Neuronal stem cell (in vitro differentiated cells): ENCODE data around the gene PLRG1.

Experiments used
- DNase-seq: peaks from one replicate; pipeline ENCODE4 v3.0.0-alpha.2; 2013; ENCODE audit warnings: low spot score
- H2AFZ ChIP-seq: one replicate; pipeline ENCODE4 v1.6.1; 2013; ENCODE audit warnings: mild to moderate bottlenecking, low read length, inconsistent platforms
- H2AK5ac ChIP-seq: 2 replicates; pipeline ENCODE4 v1.6.1; 2013; ENCODE audit warnings: low read depth, mild to moderate bottlenecking, inconsistent platforms, low read length, moderate library complexity, mixed read lengths
- H2BK120ac ChIP-seq: 2 replicates; pipeline ENCODE4 v1.6.1; 2013; ENCODE audit warnings: low read depth, mild to moderate bottlenecking, inconsistent platforms, low read length, moderate library complexity, mixed read lengths
- H2BK12ac ChIP-seq: one replicate; pipeline ENCODE4 v1.6.1; 2013; ENCODE audit warnings: low read length, inconsistent platforms
- H2BK15ac ChIP-seq: 2 replicates; pipeline ENCODE4 v1.6.1; 2013; ENCODE audit warnings: mild to moderate bottlenecking, low read length, inconsistent platforms, mixed read lengths
- H2BK5ac ChIP-seq: one replicate; pipeline ENCODE4 v1.6.1; 2013; ENCODE audit warnings: inconsistent platforms, mild to moderate bottlenecking, low read length, moderate library complexity
- H3K14ac ChIP-seq: one replicate; pipeline ENCODE4 v1.6.1; 2013; ENCODE audit warnings: low read length, inconsistent platforms
- H3K18ac ChIP-seq: 2 replicates; pipeline ENCODE4 v1.6.1; 2013; ENCODE audit warnings: low read length, inconsistent platforms
- H3K23ac ChIP-seq: 2 replicates; pipeline ENCODE4 v1.6.1; 2013; ENCODE audit warnings: low read depth, mild to moderate bottlenecking, mixed read lengths, low read length, inconsistent platforms; ENCODE audit not compliant: poor library complexity
- H3K27ac ChIP-seq: replicated peaks from 3 replicates; pipeline ENCODE4 v1.5.1; 2013; ENCODE audit warnings: low read length, inconsistent platforms
- H3K27me3 ChIP-seq, 3 experiments: 2 replicates each; pipeline ENCODE4 v1.6.1; 2013; ENCODE audit warnings: low read length in 3 of 3, mild to moderate bottlenecking in 2 of 3, inconsistent platforms in 1 of 3, low read depth in 1 of 3, mixed read lengths in 1 of 3, moderate library complexity in 1 of 3; ENCODE audit not compliant: control insufficient read depth in 3 of 3, insufficient read depth in 3 of 3
- H3K36me3 ChIP-seq, 2 donors: replicated peaks in 1 of 2; 2 replicates each; pipeline ENCODE4 v1.6.1; 2013; ENCODE audit warnings: low read length in 2 of 2; ENCODE audit not compliant: control insufficient read depth in 2 of 2, insufficient read depth in 2 of 2
- H3K4ac ChIP-seq: 2 replicates; pipeline ENCODE4 v1.6.1; 2013; ENCODE audit warnings: inconsistent platforms, mild to moderate bottlenecking, low read length, moderate library complexity
- H3K4me1 ChIP-seq, 2 donors: 1 replicate in 1 of 2; 2 replicates in 1 of 2; pipeline ENCODE4 v1.6.1; 2013; ENCODE audit warnings: low read length in 2 of 2, low read depth in 1 of 2; ENCODE audit not compliant: control insufficient read depth in 2 of 2, insufficient read depth in 1 of 2
- H3K4me2 ChIP-seq: one replicate; pipeline ENCODE4 v1.6.1; 2013; ENCODE audit warnings: mild to moderate bottlenecking, low read length, inconsistent platforms; ENCODE audit not compliant: insufficient read depth, poor library complexity, severe bottlenecking
- H3K4me3 ChIP-seq, 2 donors: 2 replicates each; pipeline ENCODE4 v1.5.1; 2013; ENCODE audit warnings: low read length in 2 of 2, mild to moderate bottlenecking in 2 of 2, inconsistent platforms in 1 of 2, moderate library complexity in 1 of 2
- H3K79me1 ChIP-seq: one replicate; pipeline ENCODE4 v1.6.1; 2013; ENCODE audit warnings: low read depth, mild to moderate bottlenecking, inconsistent platforms, low read length, moderate library complexity
- H3K9ac ChIP-seq: one replicate; pipeline ENCODE4 v1.6.1; 2013; ENCODE audit warnings: mild to moderate bottlenecking, low read depth, low read length, inconsistent platforms; ENCODE audit not compliant: poor library complexity
- H3K9me3 ChIP-seq, 2 donors: replicated peaks in 1 of 2; 2 replicates each; pipeline versions ENCODE3 to v1.6.1; 2013; ENCODE audit warnings: low read length in 2 of 2, mild to moderate bottlenecking in 2 of 2, inconsistent platforms in 1 of 2, low read depth in 1 of 2, mixed read lengths in 1 of 2, moderate library complexity in 1 of 2; ENCODE audit not compliant: control insufficient read depth in 2 of 2, insufficient read depth in 1 of 2
- H4K8ac ChIP-seq: one replicate; pipeline ENCODE4 v1.6.1; 2013; ENCODE audit warnings: low read depth, mild to moderate bottlenecking, inconsistent platforms, low read length, moderate library complexity
- H4K91ac ChIP-seq: one replicate; pipeline ENCODE4 v1.6.1; 2013; ENCODE audit warnings: low read length, low read depth, mild to moderate bottlenecking, inconsistent platforms; ENCODE audit not compliant: poor library complexity
- WGBS, 2 donors: extraction: QIAGEN DNeasy Blood & Tissue Kit; methylation state at CpG; one replicate each; pipeline ENCODE4 v1.1.7; 2013; ENCODE audit warnings: missing lambda C conversion rate in 2 of 2, mixed read lengths in 1 of 2; ENCODE audit not compliant: insufficient read length in 2 of 2, insufficient replicate concordance in 1 of 2; ENCODE audit errors: extremely low coverage in 2 of 2; 5-methylcytosine and 5-hydroxymethylcytosine counted together

PLRG1 gene

DNA sequence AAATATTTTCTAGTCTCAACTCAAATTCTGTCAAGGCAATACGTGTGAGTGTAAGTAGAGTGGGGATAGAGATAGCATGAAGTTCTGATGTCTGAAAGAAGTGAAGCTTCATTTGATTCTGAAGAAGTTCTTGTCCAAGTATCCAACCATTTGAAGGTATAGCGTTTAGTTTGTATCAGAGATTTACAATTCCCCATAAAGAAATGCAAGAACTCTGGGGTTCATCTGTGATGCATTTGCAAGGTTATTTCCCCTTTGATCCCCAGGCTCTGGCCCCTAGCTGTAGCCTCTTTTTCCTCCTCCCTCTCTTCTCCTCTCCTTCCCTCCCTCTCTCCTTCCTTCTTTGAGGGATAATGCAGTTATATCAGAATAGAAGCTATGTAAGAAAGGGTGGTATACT, 32.5 kb upstream of the PLRG1 start:
- Histone ChIP-seq H3K79me1 (peaks cover 1% of the 10 kb centered on the region), H4K8ac (no peak overlapping the region), H2BK15ac (no peak overlapping the region), H2AFZ (no peak overlapping the region), H2BK120ac (no peak overlapping the region), H3K9ac (no peak overlapping the region), H3K4ac (no peak overlapping the region), H2BK12ac (no peak overlapping the region), H3K4me3 (no peak overlapping the region), H2AK5ac (no peak overlapping the region), H3K27ac (no peak overlapping the region), H2BK5ac (no peak overlapping the region), H3K4me1 (no peaks in the 10 kb centered on the region), H3K36me3 (no peaks in the 10 kb centered on the region), H3K9me3 (no peaks in the 10 kb centered on the region), H3K4me2 (no peak overlapping the region), H3K14ac (no peak overlapping the region), H4K91ac (no peak overlapping the region), H3K23ac (no peak overlapping the region), H3K27me3 (peaks cover 0 to 4% (median 0%) of the 10 kb centered on the region in 3 experiments), H3K18ac (no peak overlapping the region)
- no peak for DNase-seq
- WGBS, 2 donors, result no CpG with 5 or more reads among the region's 2 CpGs

DNA sequence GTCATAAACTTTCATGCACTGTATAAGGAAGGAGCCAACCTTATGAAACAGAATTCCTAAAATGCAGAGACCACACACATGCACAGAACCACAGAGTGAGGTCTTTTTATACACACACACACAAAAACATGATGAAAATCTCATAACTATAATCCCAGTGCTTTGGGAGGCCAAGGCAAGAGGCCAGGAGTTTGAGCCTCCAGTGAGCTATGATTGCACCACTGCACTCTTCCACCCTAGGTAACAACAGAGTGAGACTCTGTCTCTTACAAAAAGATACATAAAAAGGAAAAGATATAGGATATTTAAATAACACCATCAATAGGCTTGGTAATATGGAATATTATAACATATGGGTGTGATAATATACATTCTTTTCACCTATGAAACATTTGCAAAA, 29.7 kb upstream of the PLRG1 start:
- Histone ChIP-seq H3K27ac (no peak overlapping the region), H4K91ac (no peak overlapping the region), H2AK5ac (no peak overlapping the region), H3K4ac (no peak overlapping the region), H3K27me3 (peaks cover 0 to 4% (median 0%) of the 10 kb centered on the region in 3 experiments), H3K9ac (no peak overlapping the region), H3K23ac (no peak overlapping the region), H4K8ac (no peak overlapping the region), H2BK120ac (no peak overlapping the region), H3K9me3 (no peaks in the 10 kb centered on the region), H2BK5ac (no peak overlapping the region), H3K14ac (no peak overlapping the region), H3K4me1 (no peaks in the 10 kb centered on the region), H2AFZ (no peak overlapping the region), H3K36me3 (no peaks in the 10 kb centered on the region), H3K4me3 (no peak overlapping the region), H2BK15ac (no peak overlapping the region), H3K18ac (no peak overlapping the region), H3K4me2 (no peak overlapping the region), H3K79me1 (peaks cover 1% of the 10 kb centered on the region), H2BK12ac (no peak overlapping the region)
- DNase-seq, result no peak

DNA sequence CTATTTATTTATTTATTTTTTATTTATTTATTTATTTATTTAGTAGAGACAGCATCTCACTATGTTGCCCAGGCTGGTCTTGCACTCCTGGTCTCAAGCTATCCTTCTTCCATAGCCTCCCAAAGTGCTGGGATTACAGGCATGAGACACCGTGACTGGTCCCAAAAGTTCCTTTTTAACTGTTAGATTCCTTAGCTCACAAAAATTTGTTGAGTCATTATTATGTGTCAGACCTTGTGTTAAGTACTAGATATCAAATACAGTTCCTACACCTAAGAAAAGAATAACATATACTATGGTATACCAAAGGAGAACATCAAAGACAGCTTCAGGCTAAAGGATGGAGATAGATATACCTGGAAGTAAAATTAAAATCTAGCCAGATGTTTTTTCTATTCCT, 28.7 kb upstream of the PLRG1 start:
- H4K91ac ChIP-seq, result no peak overlapping the region
- no peak overlapping the region for H2AK5ac ChIP-seq
- no peak overlapping the region for H2BK120ac ChIP-seq
- H3K4me2 ChIP-seq, result no peak overlapping the region
- no peak overlapping the region for H3K14ac ChIP-seq
- no peak overlapping the region for H3K23ac ChIP-seq
- no peak overlapping the region for H3K9ac ChIP-seq
- H3K79me1 ChIP-seq, result peaks cover 1% of the 10 kb centered on the region
- H3K27me3 ChIP-seq, result no peaks in the 10 kb centered on the region
- WGBS, 2 donors, result no CpG with 5 or more reads among the region's 1 CpG
- H3K9me3 ChIP-seq, result no peaks in the 10 kb centered on the region
- no peak overlapping the region for H3K27ac ChIP-seq
- no peaks in the 10 kb centered on the region for H3K4me1 ChIP-seq
- H2AFZ ChIP-seq, result no peak overlapping the region
- H3K18ac ChIP-seq, result no peak overlapping the region
- H3K36me3 ChIP-seq, result no peaks in the 10 kb centered on the region
- H3K4me3 ChIP-seq, result no peak overlapping the region
- no peak overlapping the region for H3K4ac ChIP-seq
- no peak overlapping the region for H2BK12ac ChIP-seq
- H4K8ac ChIP-seq, result no peak overlapping the region
- DNase-seq, result no peak
- no peak overlapping the region for H2BK15ac ChIP-seq
- no peak overlapping the region for H2BK5ac ChIP-seq

DNA sequence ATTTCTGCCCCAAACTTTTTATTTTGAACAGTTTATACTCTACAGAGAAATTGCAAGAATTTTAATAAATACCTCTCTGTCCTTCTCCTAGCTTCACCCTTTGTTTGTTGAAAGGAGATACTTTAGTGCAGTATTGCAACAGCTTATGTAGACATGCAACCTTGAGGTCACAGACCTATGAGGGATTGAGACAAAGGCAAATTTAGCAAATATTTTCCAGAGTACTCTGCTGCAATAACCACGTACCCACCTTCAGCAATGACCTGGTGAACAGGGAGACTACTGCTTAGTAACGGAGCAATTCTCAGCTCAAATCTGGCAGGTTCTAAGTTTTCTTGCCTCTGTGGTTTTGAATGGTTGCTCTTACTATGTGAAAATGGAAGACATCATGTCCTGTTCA, 27.1 kb upstream of the PLRG1 start:
- Histone ChIP-seq H3K36me3 (no peaks in the 10 kb centered on the region), H3K4ac (no peak overlapping the region), H2AFZ (no peak overlapping the region), H3K9ac (no peak overlapping the region), H3K27me3 (no peaks in the 10 kb centered on the region), H2BK15ac (no peak overlapping the region), H2BK120ac (no peak overlapping the region), H3K4me2 (no peak overlapping the region), H4K8ac (no peak overlapping the region), H2BK12ac (no peak overlapping the region), H2BK5ac (no peak overlapping the region), H3K23ac (no peak overlapping the region), H4K91ac (no peak overlapping the region), H3K4me3 (no peak overlapping the region), H3K18ac (no peak overlapping the region), H3K4me1 (no peaks in the 10 kb centered on the region), H3K9me3 (no peaks in the 10 kb centered on the region), H3K79me1 (peaks cover 1% of the 10 kb centered on the region), H2AK5ac (no peak overlapping the region), H3K14ac (no peak overlapping the region), H3K27ac (no peak overlapping the region)
- no CpG with 5 or more reads among the region's 2 CpGs for WGBS, 2 donors
- no peak for DNase-seq
